ENCODE results near the gene KPNB1. TPM values are rescaled to one million over a fixed set of nuclear protein-coding genes. Genes with fewer than 3 reads are reported as not detected.
A peak's percentile ranks its signal among the peaks of the same experiment; 100 is the strongest.

KPNB1 gene
- total RNA-seq, 4 donors from 2014 or later, result 164 to 205 (median 181) TPM

GRCh38 chr17:47714773-47715396, 65.2 kb downstream of the KPNB1 start:
- WGBS, 2 donors, result 69 to 77% methylated on average over 6 of the region's 6 CpGs
- Histone ChIP-seq H3K4me1 (peaks cover 0 to 3% (median 0%) of the 10 kb centered on the region in 4 donors), H3K27me3 (peaks cover 0 to 29% of the 10 kb centered on the region in 2 donors)

GRCh38 chr17:47715669-47716325, 66.1 kb downstream of the KPNB1 start:
- TF ChIP-seq EP300 (IDR thresholded peaks at IDR 0.05) (no peak), POLR2A (IDR thresholded peaks at IDR 0.05) (no peak)
- TF ChIP-seq, protein P1, sequence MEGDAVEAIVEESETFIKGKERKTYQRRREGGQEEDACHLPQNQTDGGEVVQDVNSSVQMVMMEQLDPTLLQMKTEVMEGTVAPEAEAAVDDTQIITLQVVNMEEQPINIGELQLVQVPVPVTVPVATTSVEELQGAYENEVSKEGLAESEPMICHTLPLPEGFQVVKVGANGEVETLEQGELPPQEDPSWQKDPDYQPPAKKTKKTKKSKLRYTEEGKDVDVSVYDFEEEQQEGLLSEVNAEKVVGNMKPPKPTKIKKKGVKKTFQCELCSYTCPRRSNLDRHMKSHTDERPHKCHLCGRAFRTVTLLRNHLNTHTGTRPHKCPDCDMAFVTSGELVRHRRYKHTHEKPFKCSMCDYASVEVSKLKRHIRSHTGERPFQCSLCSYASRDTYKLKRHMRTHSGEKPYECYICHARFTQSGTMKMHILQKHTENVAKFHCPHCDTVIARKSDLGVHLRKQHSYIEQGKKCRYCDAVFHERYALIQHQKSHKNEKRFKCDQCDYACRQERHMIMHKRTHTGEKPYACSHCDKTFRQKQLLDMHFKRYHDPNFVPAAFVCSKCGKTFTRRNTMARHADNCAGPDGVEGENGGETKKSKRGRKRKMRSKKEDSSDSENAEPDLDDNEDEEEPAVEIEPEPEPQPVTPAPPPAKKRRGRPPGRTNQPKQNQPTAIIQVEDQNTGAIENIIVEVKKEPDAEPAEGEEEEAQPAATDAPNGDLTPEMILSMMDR (IDR thresholded peaks at IDR 0.05), result no peak
- WGBS, 2 donors, result 65 to 74% methylated on average over 10 of the region's 10 CpGs
- Histone ChIP-seq H3K4me1 (peaks cover 0 to 4% (median 2%) of the 10 kb centered on the region in 4 donors), H3K36me3 (peaks cover 0 to 9% (median 0%) of the 10 kb centered on the region in 3 donors), H3K27ac (no peak overlapping the region), H3K27me3 (peaks cover 0 to 36% of the 10 kb centered on the region in 2 donors), H3K9me3 (no peaks in the 10 kb centered on the region), H3K4me3 (no peak overlapping the region)
- no peak for DNase-seq (ENCODE audit: low spot score in 2 of 2)

More at GRCh38 chr17:47714773-47715396, 65.2 kb downstream of the KPNB1 start:
- no peak for DNase-seq (ENCODE audit: low spot score in 2 of 2)
- TF ChIP-seq POLR2A (IDR thresholded peaks at IDR 0.05) (no peak), EP300 (IDR thresholded peaks at IDR 0.05) (no peak)
- TF ChIP-seq, protein P1 (IDR thresholded peaks at IDR 0.05), result no peak
- Histone ChIP-seq H3K36me3 (peaks cover 0 to 18% (median 0%) of the 10 kb centered on the region in 3 donors), H3K27ac (no peak overlapping the region), H3K4me3 (no peak overlapping the region), H3K9me3 (no peaks in the 10 kb centered on the region)

- 91 to 93% methylated on average over 3 of the region's 3 CpGs for whole genome bisulfite sequencing, 2 donors
- H3K27me3 ChIP-seq, result peaks cover 0 to 42% of the 10 kb centered on the region in 2 donors
Measured at GRCh38 chr17:47716375-47716774, 66.7 kb downstream of the KPNB1 start.

DNA sequence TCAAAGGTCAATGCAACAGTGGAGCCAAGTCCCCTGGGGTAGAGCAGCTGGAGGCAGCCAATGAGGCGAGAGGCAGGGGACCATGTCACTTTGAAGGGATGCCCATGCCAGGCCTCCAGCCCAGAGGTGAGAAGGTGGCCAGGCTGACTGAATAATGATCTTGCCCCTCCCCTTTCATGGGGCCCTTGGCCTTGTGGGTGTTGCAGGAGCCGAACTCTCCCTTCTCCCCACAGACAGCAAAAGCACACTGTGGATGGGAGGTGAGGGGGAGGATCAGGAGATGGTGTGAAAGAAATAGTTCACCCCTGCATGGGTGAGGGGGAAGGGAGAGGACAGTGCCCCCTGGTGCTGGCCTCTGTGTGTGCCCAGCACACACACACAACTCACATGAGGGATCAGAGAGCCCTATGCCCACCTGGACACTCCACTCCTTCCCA, 67.6 kb downstream of the KPNB1 start:
- no peak for DNase-seq (ENCODE audit: low spot score in 2 of 2)
- Histone ChIP-seq H3K4me3 (no peak overlapping the region), H3K4me1 (peaks cover 0 to 12% (median 6%) of the 10 kb centered on the region in 4 donors), H3K9me3 (no peaks in the 10 kb centered on the region), H3K27ac (no peak overlapping the region), H3K36me3 (no peaks in the 10 kb centered on the region), H3K27me3 (peaks cover 0 to 51% of the 10 kb centered on the region in 2 donors)
- TF ChIP-seq EP300 (IDR thresholded peaks at IDR 0.05), result no peak
- TF ChIP-seq, protein P1 (IDR thresholded peaks at IDR 0.05), result peak in 1 of 5 experiments; percentile 8
- TF ChIP-seq POLR2A (IDR thresholded peaks at IDR 0.05), result no peak
- WGBS, 2 donors, result 40 to 63% methylated on average over 2 of the region's 2 CpGs

More at GRCh38 chr17:47716375-47716774, 66.7 kb downstream of the KPNB1 start:
- H3K4me1 ChIP-seq, result peaks cover 0 to 10% (median 5%) of the 10 kb centered on the region in 4 donors
- no peak overlapping the region for H3K27ac ChIP-seq
- H3K4me3 ChIP-seq, result no peak overlapping the region
- TF ChIP-seq EP300 (IDR thresholded peaks at IDR 0.05), result no peak
- TF ChIP-seq, protein P1 (IDR thresholded peaks at IDR 0.05), result no peak
- TF ChIP-seq POLR2A (IDR thresholded peaks at IDR 0.05), result no peak
- no peak for DNase-seq (ENCODE audit: low spot score in 2 of 2)
- no peaks in the 10 kb centered on the region for H3K9me3 ChIP-seq
- peaks cover 0 to 3% (median 0%) of the 10 kb centered on the region in 3 donors for H3K36me3 ChIP-seq

Data from tibial nerve (tissue), 4 donors.